Suprapubic skin (tissue), 3 donors: Measurements from ENCODE around the gene ITGA4.

Source experiments
- EP300 ChIP-seq: sonication (generic); formaldehyde crosslinking; IDR thresholded peaks from one replicate; pipeline ENCODE4 v1.6.1; 2017; ENCODE audit warnings: antibody characterized with exemption
- POLR2A ChIP-seq, 2 donors: fragments of 450-650 bp; IDR thresholded peaks; one replicate each; pipeline ENCODE4 v1.6.1; 2017; ENCODE audit warnings: antibody characterized with exemption in 2 of 2, mild to moderate bottlenecking in 2 of 2, moderate library complexity in 2 of 2
- TF ChIP-seq, protein P1 (sequence below), 2 donors: fragments of 200-600 bp in 1 of 2; fragments of 450-650 bp in 1 of 2; sonication (generic) in 1 of 2; IDR thresholded peaks; one replicate each; pipeline ENCODE4 v1.5.1; 2016 to 2019; ENCODE audit warnings: antibody characterized with exemption in 2 of 2, mild to moderate bottlenecking in 1 of 2, moderate library complexity in 1 of 2

- TF ChIP-seq, protein P1, sequence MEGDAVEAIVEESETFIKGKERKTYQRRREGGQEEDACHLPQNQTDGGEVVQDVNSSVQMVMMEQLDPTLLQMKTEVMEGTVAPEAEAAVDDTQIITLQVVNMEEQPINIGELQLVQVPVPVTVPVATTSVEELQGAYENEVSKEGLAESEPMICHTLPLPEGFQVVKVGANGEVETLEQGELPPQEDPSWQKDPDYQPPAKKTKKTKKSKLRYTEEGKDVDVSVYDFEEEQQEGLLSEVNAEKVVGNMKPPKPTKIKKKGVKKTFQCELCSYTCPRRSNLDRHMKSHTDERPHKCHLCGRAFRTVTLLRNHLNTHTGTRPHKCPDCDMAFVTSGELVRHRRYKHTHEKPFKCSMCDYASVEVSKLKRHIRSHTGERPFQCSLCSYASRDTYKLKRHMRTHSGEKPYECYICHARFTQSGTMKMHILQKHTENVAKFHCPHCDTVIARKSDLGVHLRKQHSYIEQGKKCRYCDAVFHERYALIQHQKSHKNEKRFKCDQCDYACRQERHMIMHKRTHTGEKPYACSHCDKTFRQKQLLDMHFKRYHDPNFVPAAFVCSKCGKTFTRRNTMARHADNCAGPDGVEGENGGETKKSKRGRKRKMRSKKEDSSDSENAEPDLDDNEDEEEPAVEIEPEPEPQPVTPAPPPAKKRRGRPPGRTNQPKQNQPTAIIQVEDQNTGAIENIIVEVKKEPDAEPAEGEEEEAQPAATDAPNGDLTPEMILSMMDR (IDR thresholded peaks at IDR 0.05) = no peak
- no peak for TF ChIP-seq POLR2A (IDR thresholded peaks at IDR 0.05)
- TF ChIP-seq EP300 = no peak
Observed at GRCh38 chr2:181471226-181471625, 14.0 kb downstream of the ITGA4 start.
